Adrenal gland (tissue), 5 donors: ENCODE results near the gene ARHGAP4.

Source experiments
- CTCF ChIP-seq, 6 experiments: fragments of 450-650 bp in 4 of 6; fragments of 200-600 bp in 2 of 6; sonication (generic) in 1 of 6; IDR thresholded peaks; 1 replicate in 5 of 6; 2 replicates in 1 of 6; pipeline versions ENCODE4 v1.5.1 to v1.8.0; 2016 to 2021; ENCODE audit warnings: antibody characterized with exemption in 6 of 6, mild to moderate bottlenecking in 2 of 6, moderate library complexity in 1 of 6
- POLR2A ChIP-seq, 2 donors: fragments of 450-650 bp; IDR thresholded peaks; one replicate each; pipeline ENCODE4 v1.6.1; 2017; ENCODE audit warnings: antibody characterized with exemption in 2 of 2, mild to moderate bottlenecking in 2 of 2, moderate library complexity in 1 of 2
- donor health status: DM: no; HTN: no; CAD: no.

- TF ChIP-seq POLR2A (IDR thresholded peaks at IDR 0.05) (no peak), CTCF (IDR thresholded peaks at IDR 0.05) (no peak)
Measured at GRCh38 chrX:153963546-153963945, 37.5 kb upstream of the ARHGAP4 start.
